Measurements from ENCODE around the gene DHDDS.

Gene DHDDS

GRCh38 chr1:26472320-26472900 is 40.3 kb downstream of the DHDDS start, which contains the start of gene HMGN2 (continued):
- TF ChIP-seq OVOL3 (tag by site-specific recombination; IDR thresholded peaks at IDR 0.05) = no peak
- no peak for TF ChIP-seq ZBTB21 (tag by site-specific recombination; IDR thresholded peaks at IDR 0.05)
- TF ChIP-seq ZNF423 (tag by site-specific recombination; IDR thresholded peaks at IDR 0.05) = peak; percentile 53
- no peak for TF ChIP-seq ZNF701 (tag by site-specific recombination; IDR thresholded peaks at IDR 0.05)
- peak; percentile 91 for TF ChIP-seq ZSCAN30 (tag by site-specific recombination; IDR thresholded peaks at IDR 0.05)
- TF ChIP-seq ZSCAN23 (tag by site-specific recombination; IDR thresholded peaks at IDR 0.05) = no peak
- TF ChIP-seq ZNF623 (tag by site-specific recombination; IDR thresholded peaks at IDR 0.05) = no peak
- TF ChIP-seq ZBTB6 (tag by site-specific recombination; IDR thresholded peaks at IDR 0.05) = 0 out of 2 replicates have a peak, but pooled peaks have one; percentile 49
- TF ChIP-seq SALL2 (tag by site-specific recombination; IDR thresholded peaks at IDR 0.05; ENCODE audit: borderline replicate concordance) = 0 out of 2 replicates have a peak, but pooled peaks have one; percentile 19
- TF ChIP-seq PRDM4 (tag by site-specific recombination; IDR thresholded peaks at IDR 0.05) = no peak
- TF ChIP-seq ATF2 (tag by site-specific recombination; IDR thresholded peaks at IDR 0.05; ENCODE audit: low read depth) = no peak
- peak; percentile 61 for TF ChIP-seq ZNF513 (tag by site-specific recombination; IDR thresholded peaks at IDR 0.05)
- no peak for TF ChIP-seq MEIS1 (CRISPR knock-in tag; IDR thresholded peaks at IDR 0.05; ENCODE audit: borderline replicate concordance)
- TF ChIP-seq ZNF37A (tag by site-specific recombination; IDR thresholded peaks at IDR 0.05) = no peak
- 0 out of 2 replicates have a peak, but pooled peaks have one; percentile 28 for TF ChIP-seq ZNF121 (tag by site-specific recombination; IDR thresholded peaks at IDR 0.05)
- TF ChIP-seq ZSCAN5A (tag by site-specific recombination; IDR thresholded peaks at IDR 0.05) = peak; percentile 17; the same call in 1 of the 2 replicates
- no peak for TF ChIP-seq ZNF16 (tag by site-specific recombination; IDR thresholded peaks at IDR 0.05; ENCODE audit: low read depth)
- 0 out of 2 replicates have a peak, but pooled peaks have one; percentile 48 for TF ChIP-seq ZSCAN18 (tag by site-specific recombination; IDR thresholded peaks at IDR 0.05)
- no peak for TF ChIP-seq ZNF777 (tag by site-specific recombination; IDR thresholded peaks at IDR 0.05; ENCODE audit: borderline replicate concordance)
- TF ChIP-seq ZNF202 (tag by site-specific recombination; IDR thresholded peaks at IDR 0.05; ENCODE audit: borderline replicate concordance) = no peak
- TF ChIP-seq ZNF544 (tag by site-specific recombination; IDR thresholded peaks at IDR 0.05) = no peak
- no peak for TF ChIP-seq ZNF548 (tag by site-specific recombination; IDR thresholded peaks at IDR 0.05)
- no peak for TF ChIP-seq ZNF76 (tag by site-specific recombination; IDR thresholded peaks at IDR 0.05; ENCODE audit: borderline replicate concordance, low read depth)
- no peak for TF ChIP-seq ZNF776 (tag by site-specific recombination; IDR thresholded peaks at IDR 0.05; ENCODE audit: borderline replicate concordance)
- peak; percentile 33; the same call in 1 of the 2 replicates for TF ChIP-seq ZBTB48 (tag by site-specific recombination; IDR thresholded peaks at IDR 0.05)
- no peak for TF ChIP-seq ZNF670 (tag by site-specific recombination; IDR thresholded peaks at IDR 0.05; ENCODE audit: low read depth)
- 0 out of 2 replicates have a peak, but pooled peaks have one; percentile 18 for TF ChIP-seq HOXC10 (CRISPR knock-in tag; IDR thresholded peaks at IDR 0.05)
- TF ChIP-seq ZNF561 (tag by site-specific recombination; IDR thresholded peaks at IDR 0.05; ENCODE audit: borderline replicate concordance) = peak; percentile 93
- TF ChIP-seq HOXA7 (CRISPR knock-in tag; IDR thresholded peaks at IDR 0.05; ENCODE audit: borderline replicate concordance) = no peak
- no peak for TF ChIP-seq ZFHX2 (tag by site-specific recombination; conservative IDR thresholded peaks at IDR 0.05)
- peak; percentile 76 for TF ChIP-seq ZNF677 (tag by site-specific recombination; IDR thresholded peaks at IDR 0.05)
- no peak for TF ChIP-seq ZNF600 (tag by site-specific recombination; IDR thresholded peaks at IDR 0.05)

Data from HEK293 (cell line).